Fibroblast of lung (primary cell): ENCODE data around the gene ZNF407. TPM values are rescaled to one million over a fixed set of nuclear protein-coding genes. Genes with fewer than 3 reads are reported as not detected.

Experiments used
- DNase-seq, 2 donors: peaks; one replicate each; pipeline versions ENCODE4 v3.0.0 to v3.0.0-alpha.2; 2010; ENCODE audit warnings: low read depth in 2 of 2
- H2AFZ ChIP-seq: 2 replicates; pipeline ENCODE4 v1.5.1; 2012; ENCODE audit warnings: low read length, control low read depth, inconsistent platforms
- H3K27ac ChIP-seq: 2 replicates; pipeline ENCODE4 v1.5.1; 2011; ENCODE audit warnings: low read length, control low read depth; ENCODE audit not compliant: insufficient read depth
- H3K27me3 ChIP-seq: 2 replicates; pipeline ENCODE4 v1.5.1; 2011; ENCODE audit warnings: mild to moderate bottlenecking, low read length; ENCODE audit not compliant: control insufficient read depth, insufficient read depth
- H3K36me3 ChIP-seq: 2 replicates; pipeline ENCODE4 v1.5.1; 2011; ENCODE audit warnings: low read length; ENCODE audit not compliant: control insufficient read depth, insufficient read depth
- H3K4me1 ChIP-seq: 2 replicates; pipeline ENCODE4 v1.5.1; 2011; ENCODE audit warnings: low read length; ENCODE audit not compliant: control insufficient read depth, insufficient read depth; ENCODE audit errors: extremely low read depth
- H3K4me2 ChIP-seq: 2 replicates; pipeline ENCODE4 v1.5.1; 2011; ENCODE audit warnings: low read length, control low read depth; ENCODE audit not compliant: insufficient read depth; ENCODE audit errors: extremely low read depth
- H3K4me3 ChIP-seq, 4 experiments: fragments of 200-600 bp in 1 of 4; sonication (generic) in 1 of 4; replicated peaks in 1 of 4; 2 replicates each; pipeline ENCODE4 v1.5.1; 2011 to 2016; ENCODE audit warnings: low read length in 4 of 4, low read depth in 3 of 4, mild to moderate bottlenecking in 3 of 4, control low read depth in 2 of 4, inconsistent platforms in 1 of 4, mixed read lengths in 1 of 4; ENCODE audit not compliant: insufficient read depth in 1 of 4; ENCODE audit errors: control extremely low read depth in 1 of 4
- H3K79me2 ChIP-seq: 2 replicates; pipeline ENCODE4 v1.5.1; 2012; ENCODE audit warnings: mild to moderate bottlenecking, low read length, inconsistent platforms; ENCODE audit not compliant: control insufficient read depth, insufficient read depth
- H3K9ac ChIP-seq: 2 replicates; pipeline ENCODE4 v1.5.1; 2011; ENCODE audit warnings: mild to moderate bottlenecking, low read length, control low read depth; ENCODE audit not compliant: insufficient read depth
- H3K9me3 ChIP-seq: 2 replicates; pipeline ENCODE4 v1.5.1; 2012; ENCODE audit warnings: low read depth, low read length; ENCODE audit not compliant: control insufficient read depth, insufficient read depth
- H4K20me1 ChIP-seq: 2 replicates; pipeline ENCODE4 v1.5.1; 2011; ENCODE audit warnings: low read length; ENCODE audit not compliant: control insufficient read depth, insufficient read depth; ENCODE audit errors: extremely low read depth
- CTCF ChIP-seq, 2 donors: IDR thresholded peaks in 1 of 2; conservative IDR thresholded peaks in 1 of 2; 1 replicate in 1 of 2; 2 replicates in 1 of 2; pipeline ENCODE4 v1.5.1; 2011 to 2012; ENCODE audit warnings: low read length in 2 of 2, control low read depth in 1 of 2, inconsistent platforms in 1 of 2, low read depth in 1 of 2, mild to moderate bottlenecking in 1 of 2
- EZH2 ChIP-seq: IDR thresholded peaks from 2 replicates; pipeline ENCODE4 v1.5.1; 2012; ENCODE audit warnings: low read length, control low read depth, mild to moderate bottlenecking; ENCODE audit errors: missing control alignments
- polyA plus RNA-seq, 2 donors: library from polyadenylated mRNA; depleted of rRNA in 1 of 2; stranded (reverse) in 1 of 2; unstranded in 1 of 2; fragments of >200 nt; gene quantifications; 2 replicates each; pipeline ENCODE4 v1.2.1, GENCODE V29; 2011 to 2012; ENCODE audit warnings: missing spikeins in 1 of 2
- total RNA-seq: library from RNA; depleted of rRNA; stranded (reverse); fragments of >200 nt; gene quantifications from 2 replicates; pipeline ENCODE4 v1.2.1, GENCODE V29; 2014

Gene ZNF407
- total and polyA plus RNA-seq, 2 donors (not counting 1 experiment from before 2014, with no cell fraction given), result 5.1 to 12.6 TPM

- peaks cover 12% of the 10 kb centered on the region for H3K79me2 ChIP-seq
- DNase-seq, result no peak
- no peaks in the 10 kb centered on the region for H3K36me3 ChIP-seq
- no peak overlapping the region for H2AFZ ChIP-seq
- H3K4me1 ChIP-seq, result no peaks in the 10 kb centered on the region
- no peak overlapping the region for H3K4me3 ChIP-seq
- H3K27ac ChIP-seq, result no peak overlapping the region
- TF ChIP-seq EZH2 (no peak), CTCF (conservative IDR thresholded peaks at IDR 0.05 in 1 of 2, IDR thresholded peaks at IDR 0.05 in 1 of 2; ENCODE audit: low read depth in 1 of 2, low read length in 2 of 2) (no peak)
- no peaks in the 10 kb centered on the region for H3K27me3 ChIP-seq
- no peak overlapping the region for H3K4me2 ChIP-seq
- H3K9me3 ChIP-seq, result no peaks in the 10 kb centered on the region
- H3K9ac ChIP-seq, result no peak overlapping the region
- peaks cover 2% of the 10 kb centered on the region for H4K20me1 ChIP-seq
Measured at GRCh38 chr18:74616494-74616893, 18.8 kb downstream of the ZNF407 start.

GRCh38 chr18:74617486-74617885 is 19.8 kb downstream of the ZNF407 start:
- Histone ChIP-seq H3K27ac (no peak overlapping the region), H3K79me2 (peaks cover 13% of the 10 kb centered on the region), H3K4me1 (no peaks in the 10 kb centered on the region), H3K4me3 (no peak overlapping the region), H2AFZ (no peak overlapping the region), H3K36me3 (no peaks in the 10 kb centered on the region), H4K20me1 (peaks cover 2% of the 10 kb centered on the region), H3K9ac (no peak overlapping the region), H3K9me3 (no peaks in the 10 kb centered on the region), H3K27me3 (no peaks in the 10 kb centered on the region), H3K4me2 (no peak overlapping the region)
- TF ChIP-seq CTCF (conservative IDR thresholded peaks at IDR 0.05 in 1 of 2, IDR thresholded peaks at IDR 0.05 in 1 of 2; ENCODE audit: low read depth in 1 of 2, low read length in 2 of 2) (no peak), EZH2 (no peak)
- DNase-seq, result no peak

- no peak overlapping the region for H2AFZ ChIP-seq
- no peaks in the 10 kb centered on the region for H3K4me1 ChIP-seq
- H3K9me3 ChIP-seq, result no peaks in the 10 kb centered on the region
- H3K9ac ChIP-seq, result no peak overlapping the region
- H3K27me3 ChIP-seq, result no peaks in the 10 kb centered on the region
- no peak overlapping the region for H3K4me2 ChIP-seq
- H3K4me3 ChIP-seq, result no peak overlapping the region
- H3K36me3 ChIP-seq, result no peaks in the 10 kb centered on the region
- H4K20me1 ChIP-seq, result peaks cover under 1% of the 10 kb centered on the region
- peaks cover 12% of the 10 kb centered on the region for H3K79me2 ChIP-seq
- no peak overlapping the region for H3K27ac ChIP-seq
- no peak for DNase-seq
- no peak for TF ChIP-seq EZH2
- no peak for TF ChIP-seq CTCF (conservative IDR thresholded peaks at IDR 0.05 in 1 of 2, IDR thresholded peaks at IDR 0.05 in 1 of 2; ENCODE audit: low read depth in 1 of 2, low read length in 2 of 2)
Measured at GRCh38 chr18:74622072-74622471, 24.4 kb downstream of the ZNF407 start.
